ENCODE measurements around the gene SCARF2. TPM values are rescaled to one million over a fixed set of nuclear protein-coding genes. Genes with fewer than 3 reads are reported as not detected.

SCARF2 gene
- total and polyA plus RNA-seq, 12 donors = 1.8 to 5.3 (median 3.3) TPM

GRCh38 chr22:20401376-20402014, 36.1 kb downstream of the SCARF2 start:
- Histone ChIP-seq H3K27me3 (no peaks in the 10 kb centered on the region), H3K9me3 (no peaks in the 10 kb centered on the region), H3K4me3 (no peak overlapping the region), H3K4me1 (peaks cover 0 to 5% (median 3%) of the 10 kb centered on the region in 9 donors), H3K36me3 (peaks cover 0 to 47% (median 16%) of the 10 kb centered on the region in 9 donors), H3K27ac (no peak overlapping the region)
- no peak for DNase-seq
- 94 to 95% methylated on average over 13 of the region's 13 CpGs for WGBS, 2 donors
- intact Hi-C loops (cut with DNase I) = no loop called here
- TF ChIP-seq, protein P1, sequence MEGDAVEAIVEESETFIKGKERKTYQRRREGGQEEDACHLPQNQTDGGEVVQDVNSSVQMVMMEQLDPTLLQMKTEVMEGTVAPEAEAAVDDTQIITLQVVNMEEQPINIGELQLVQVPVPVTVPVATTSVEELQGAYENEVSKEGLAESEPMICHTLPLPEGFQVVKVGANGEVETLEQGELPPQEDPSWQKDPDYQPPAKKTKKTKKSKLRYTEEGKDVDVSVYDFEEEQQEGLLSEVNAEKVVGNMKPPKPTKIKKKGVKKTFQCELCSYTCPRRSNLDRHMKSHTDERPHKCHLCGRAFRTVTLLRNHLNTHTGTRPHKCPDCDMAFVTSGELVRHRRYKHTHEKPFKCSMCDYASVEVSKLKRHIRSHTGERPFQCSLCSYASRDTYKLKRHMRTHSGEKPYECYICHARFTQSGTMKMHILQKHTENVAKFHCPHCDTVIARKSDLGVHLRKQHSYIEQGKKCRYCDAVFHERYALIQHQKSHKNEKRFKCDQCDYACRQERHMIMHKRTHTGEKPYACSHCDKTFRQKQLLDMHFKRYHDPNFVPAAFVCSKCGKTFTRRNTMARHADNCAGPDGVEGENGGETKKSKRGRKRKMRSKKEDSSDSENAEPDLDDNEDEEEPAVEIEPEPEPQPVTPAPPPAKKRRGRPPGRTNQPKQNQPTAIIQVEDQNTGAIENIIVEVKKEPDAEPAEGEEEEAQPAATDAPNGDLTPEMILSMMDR (IDR thresholded peaks at IDR 0.05) = no peak
- no peak for ATAC-seq

DNA sequence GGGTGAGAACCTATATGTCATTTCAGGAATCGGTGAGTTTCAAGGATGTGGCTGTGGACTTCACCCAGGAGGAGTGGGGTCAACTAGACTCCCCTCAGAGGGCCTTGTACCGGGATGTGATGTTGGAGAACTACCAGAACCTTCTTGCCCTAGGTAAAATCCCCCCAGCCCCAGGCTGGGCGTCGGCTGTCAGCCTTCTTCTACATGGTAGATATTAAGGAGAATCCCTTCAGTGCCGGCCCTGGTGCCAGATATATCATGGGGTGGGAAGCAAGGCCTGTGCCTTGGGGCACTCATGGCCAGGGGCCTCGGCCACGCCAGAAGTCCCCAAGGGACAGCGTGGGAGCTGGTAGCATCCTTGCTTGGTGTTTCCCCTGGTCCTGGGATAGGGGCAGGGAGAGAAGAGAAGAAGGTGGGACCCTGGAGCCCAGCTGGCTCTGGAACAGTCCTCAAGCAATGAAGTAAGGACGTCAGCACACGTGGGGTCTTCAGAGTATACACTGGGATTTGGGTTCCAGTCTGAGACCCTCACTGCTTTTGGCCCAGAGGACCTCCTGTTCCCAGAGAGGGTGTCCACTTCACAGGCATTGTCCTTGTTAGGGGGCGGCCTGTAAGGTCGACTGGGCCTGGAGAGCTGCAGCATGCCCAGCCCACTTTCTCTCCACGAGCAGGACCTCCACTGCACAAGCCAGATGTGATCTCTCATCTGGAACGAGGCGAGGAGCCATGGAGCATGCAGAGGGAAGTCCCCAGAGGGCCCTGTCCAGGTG, 36.8 kb downstream of the SCARF2 start:
- no peaks in the 10 kb centered on the region for H3K27me3 ChIP-seq
- H3K36me3 ChIP-seq = peaks cover 0 to 40% (median 9%) of the 10 kb centered on the region in 9 donors
- ATAC-seq = no peak
- no peaks in the 10 kb centered on the region for H3K9me3 ChIP-seq
- H3K27ac ChIP-seq = no peak overlapping the region
- H3K4me1 ChIP-seq = peaks cover 0 to 10% (median 5%) of the 10 kb centered on the region in 9 donors
- no peak for DNase-seq
- 90 to 95% methylated on average over 15 of the region's 15 CpGs for WGBS, 2 donors
- intact Hi-C loops (cut with DNase I) = no loop called here
- TF ChIP-seq, protein P1 (IDR thresholded peaks at IDR 0.05) = no peak
- H3K4me3 ChIP-seq = no peak overlapping the region

GRCh38 chr22:20399866-20400605, 37.6 kb downstream of the SCARF2 start:
- intact Hi-C loops (cut with DNase I) = loop anchor here in 1 of 10 donors (10.0 kb wide), 1 partner anchor 85 kb away; no protein-coding TSS in a partner anchor
- Histone ChIP-seq H3K27ac (no peak overlapping the region), H3K36me3 (peaks cover 0 to 34% (median 1%) of the 10 kb centered on the region in 9 donors), H3K9me3 (no peaks in the 10 kb centered on the region), H3K4me1 (peaks cover 0 to 18% (median 11%) of the 10 kb centered on the region in 9 donors), H3K4me3 (no peak overlapping the region), H3K27me3 (no peaks in the 10 kb centered on the region)
- TF ChIP-seq, protein P1 (IDR thresholded peaks at IDR 0.05) = no peak
- DNase-seq = no peak
- no peak for ATAC-seq
- 79 to 83% methylated on average over 4 of the region's 4 CpGs for WGBS, 2 donors

DNA sequence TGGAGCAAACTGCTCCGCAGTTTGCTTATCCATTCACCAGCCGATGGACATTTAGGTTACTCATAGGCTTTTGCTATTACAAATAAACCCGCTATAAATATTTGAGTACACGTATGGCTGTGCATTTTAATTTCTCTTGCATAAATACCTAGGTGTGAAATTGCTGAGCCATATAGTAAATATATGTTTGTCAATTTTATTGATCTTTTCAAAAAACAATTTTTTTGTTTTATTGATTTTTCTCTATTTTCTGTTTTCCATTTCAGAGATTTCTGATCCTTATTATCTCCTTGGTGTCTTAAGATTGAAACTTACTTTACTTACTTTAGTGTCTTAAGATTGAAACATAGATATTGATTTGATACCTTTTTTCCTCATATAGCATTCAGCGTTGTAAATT, 39.2 kb downstream of the SCARF2 start:
- Histone ChIP-seq H3K27me3 (no peaks in the 10 kb centered on the region), H3K9me3 (no peaks in the 10 kb centered on the region), H3K4me1 (peaks cover 4 to 29% (median 18%) of the 10 kb centered on the region in 9 donors), H3K4me3 (no peak overlapping the region), H3K36me3 (peaks cover 0 to 26% (median 0%) of the 10 kb centered on the region in 9 donors), H3K27ac (no peak overlapping the region)
- no peak for DNase-seq
- ATAC-seq = no peak
- TF ChIP-seq, protein P1 (IDR thresholded peaks at IDR 0.05) = no peak
- WGBS, 2 donors = 97% methylated on average over 5 of the region's 5 CpGs
- intact Hi-C loops (cut with DNase I) = loop anchor here in 1 of 10 donors (10.0 kb wide), 1 partner anchor 84 kb away; no protein-coding TSS in a partner anchor

All from heart right ventricle (tissue), 16 donors.